ENCODE results near the gene TCEAL4. TPM values are rescaled to one million over a fixed set of nuclear protein-coding genes. Genes with fewer than 3 reads are reported as not detected.
"Not testable (repeated sequence)": the region's sequence is repeated elsewhere in the genome, so short reads cannot be mapped to it uniquely, and the experiment has no call there.

TCEAL4 gene
- total RNA-seq, 2 experiments from 2014 or later, result 12.9 to 13.0 TPM

GRCh38 chrX:103586314-103586646 is 965 bp downstream of the TCEAL4 start:
- CTCF ChIA-PET, result no interaction called here
- POLR2A ChIA-PET, result no interaction called here

- ChIA-PET POLR2A (no interaction called here), CTCF (no interaction called here)
These were observed 1.3 kb downstream of the TCEAL4 start for GRCh38 chrX:103586659-103587058.

- POLR2A ChIA-PET, CTCF ChIA-PET: not testable (repeated sequence)
These were observed 7.0 kb downstream of the TCEAL4 start for GRCh38 chrX:103592295-103592694.

- POLR2A ChIA-PET, CTCF ChIA-PET: not testable (repeated sequence)
These were observed 9.9 kb downstream of the TCEAL4 start for GRCh38 chrX:103595202-103595601.

GRCh38 chrX:103607364-103608305 is 22.3 kb downstream of the TCEAL4 start, which contains the start of gene TCEAL3:
Gene TCEAL3, plus strand, starts transcription at chrX:103607963. Its CDS starts 1,102 bp downstream, at chrX:103609065.
- POLR2A ChIA-PET, result interaction anchor here (1.0 kb wide), 1 partner anchor 78 kb away, joined by 4 read pairs; no protein-coding TSS in a partner anchor

GRCh38 chrX:103608306-103608963 is 23.1 kb downstream of the TCEAL4 start:
- ChIA-PET POLR2A (no interaction called here), CTCF (no interaction called here)

More at GRCh38 chrX:103607364-103608305, 22.3 kb downstream of the TCEAL4 start, which contains the start of gene TCEAL3:
- CTCF ChIA-PET, result no interaction called here

GRCh38 chrX:103610282-103610681 is 25.0 kb downstream of the TCEAL4 start:
- POLR2A ChIA-PET, result no interaction called here
- CTCF ChIA-PET, result no interaction called here

GRCh38 chrX:103613362-103613890 is 28.1 kb downstream of the TCEAL4 start:
- ChIA-PET CTCF (no interaction called here), POLR2A (no interaction called here)

- ChIA-PET CTCF (no interaction called here), POLR2A (no interaction called here)
These were observed 29.7 kb downstream of the TCEAL4 start for GRCh38 chrX:103614999-103615398.

- ChIA-PET CTCF (no interaction called here), POLR2A (no interaction called here)
These were observed 30.6 kb downstream of the TCEAL4 start for GRCh38 chrX:103615781-103616371.

GRCh38 chrX:103616676-103617186 is 31.4 kb downstream of the TCEAL4 start:
- ChIA-PET POLR2A (no interaction called here), CTCF (no interaction called here)

- POLR2A ChIA-PET, result no interaction called here
- CTCF ChIA-PET, result no interaction called here
These were observed 38.8 kb downstream of the TCEAL4 start for GRCh38 chrX:103624111-103624510.

- ChIA-PET CTCF (no interaction called here), POLR2A (no interaction called here)
These were observed 41.5 kb downstream of the TCEAL4 start for GRCh38 chrX:103626855-103627254.

- ChIA-PET CTCF (interaction anchor here (0.6 kb wide), 1 partner anchor 94 kb away, joined by 3 read pairs; no protein-coding TSS in a partner anchor), POLR2A (interaction anchor here (0.7 kb wide), 1 partner anchor 74 kb away, joined by 9 read pairs; no protein-coding TSS in a partner anchor)
These were observed 43.3 kb downstream of the TCEAL4 start, which contains the start of gene TCEAL1 for GRCh38 chrX:103628386-103629317. Gene TCEAL1, plus strand, starts transcription at chrX:103628975. Its CDS starts 942 bp downstream, at chrX:103629917.

GRCh38 chrX:103629318-103630170 is 44.2 kb downstream of the TCEAL4 start:
- ChIA-PET CTCF (interaction anchor here (0.6 kb wide), 1 partner anchor 95 kb away, joined by 3 read pairs; no protein-coding TSS in a partner anchor), POLR2A (interaction anchor here (0.7 kb wide), 1 partner anchor 75 kb away, joined by 9 read pairs; no protein-coding TSS in a partner anchor)

- CTCF ChIA-PET, result no interaction called here
- POLR2A ChIA-PET, result no interaction called here
These were observed 44.8 kb downstream of the TCEAL4 start for GRCh38 chrX:103630171-103630511.

- CTCF ChIA-PET, result no interaction called here
- POLR2A ChIA-PET, result no interaction called here
These were observed 45.8 kb downstream of the TCEAL4 start for GRCh38 chrX:103631145-103631544.

GRCh38 chrX:103635436-103635835 is 50.1 kb downstream of the TCEAL4 start:
- CTCF ChIA-PET, result no interaction called here
- POLR2A ChIA-PET, result no interaction called here
